ENCODE measurements around the gene FGFBP1.

GRCh38 chr4:15921592-15921932 is 17.0 kb downstream of the FGFBP1 start:
- no peak for TF ChIP-seq CTCF (IDR thresholded peaks at IDR 0.05)
- no peak for TF ChIP-seq POLR2A (IDR thresholded peaks at IDR 0.05)
